Measurements from ENCODE around the gene KIF21B. TPM values are rescaled to one million over a fixed set of nuclear protein-coding genes. Genes with fewer than 3 reads are reported as not detected.
"Not testable (repeated sequence)": the region's sequence is repeated elsewhere in the genome, so short reads cannot be mapped to it uniquely, and the experiment has no call there.

The KIF21B gene
- total and polyA plus RNA-seq, 3 experiments from 2014 or later, result 9.9 to 37.6 (median 37.5) TPM

GRCh38 chr1:200945111-200945510 lies 78.4 kb downstream of the KIF21B start:
- H3K27ac Mint-ChIP-seq, result no peak overlapping the region
- CTCF ChIA-PET, result interaction anchor here (2.3 kb wide), 1 partner anchor 27 kb away, joined by 8 read pairs; no protein-coding TSS in a partner anchor
- peaks cover 4 to 12% (median 8%) of the 10 kb centered on the region in 5 donors for H3K9me3 Mint-ChIP-seq

GRCh38 chr1:200938955-200939354 lies 84.6 kb downstream of the KIF21B start:
- no peaks in the 10 kb centered on the region for H3K27me3 Mint-ChIP-seq
- H3K27ac Mint-ChIP-seq, result no peak overlapping the region
- Histone ChIP-seq H3K27ac (ENCODE audit: low read depth, low read length) (no peak overlapping the region), H3K27me3 (ENCODE audit: insufficient read depth, low read length, poor library complexity, severe bottlenecking) (no peaks in the 10 kb centered on the region), H3K4me3 (ENCODE audit: low read length) (no peak overlapping the region), H3K4me1 (ENCODE audit: insufficient read depth, low read length) (no peaks in the 10 kb centered on the region), H3K9me3 (ENCODE audit: low read length) (no peaks in the 10 kb centered on the region), H3K36me3 (ENCODE audit: insufficient read depth, low read length) (no peaks in the 10 kb centered on the region)
- ChIA-PET CTCF (interaction anchor here (0.7 to 1.0 kb wide), 3 partner anchors 8 to 62 kb away, joined by 3 read pairs; no protein-coding TSS in a partner anchor), POLR2A (interaction anchor here (0.6 to 0.7 kb wide), 7 partner anchors 8 to 269 kb away, joined by 3 to 10 read pairs (median 5); partner anchors contain the start of gene DDX59)
- H3K4me3 Mint-ChIP-seq, result no peak overlapping the region
- peaks cover 4 to 12% (median 7%) of the 10 kb centered on the region in 5 donors for H3K9me3 Mint-ChIP-seq
- H3K4me1 Mint-ChIP-seq, result peaks cover 3 to 10% (median 7%) of the 10 kb centered on the region in 3 donors
- H3K36me3 Mint-ChIP-seq, result peaks cover 0 to 19% (median 0%) of the 10 kb centered on the region in 3 donors
- peak in 2 of 5 donors; percentile 2 to 27 for DNase-seq

More at GRCh38 chr1:200945111-200945510, 78.4 kb downstream of the KIF21B start:
- H3K4me3 Mint-ChIP-seq, result no peak overlapping the region
- Histone ChIP-seq H3K9me3 (ENCODE audit: low read length) (no peaks in the 10 kb centered on the region), H3K27me3 (ENCODE audit: insufficient read depth, low read length, poor library complexity, severe bottlenecking) (no peaks in the 10 kb centered on the region), H3K27ac (ENCODE audit: low read depth, low read length) (no peak overlapping the region), H3K4me1 (ENCODE audit: insufficient read depth, low read length) (no peaks in the 10 kb centered on the region), H3K4me3 (ENCODE audit: low read length) (no peak overlapping the region), H3K36me3 (ENCODE audit: insufficient read depth, low read length) (no peaks in the 10 kb centered on the region)
- DNase-seq, result no peak
- POLR2A ChIA-PET, result no interaction called here
- H3K4me1 Mint-ChIP-seq, result no peaks in the 10 kb centered on the region
- H3K27me3 Mint-ChIP-seq, result peaks cover 2 to 19% of the 10 kb centered on the region in 2 donors
- peaks cover 0 to 28% (median 0%) of the 10 kb centered on the region in 3 donors for H3K36me3 Mint-ChIP-seq

GRCh38 chr1:200935286-200935962 lies 88.1 kb downstream of the KIF21B start:
- H3K9me3 Mint-ChIP-seq; H3K36me3 Mint-ChIP-seq; H3K27me3 Mint-ChIP-seq; H3K36me3 ChIP-seq (ENCODE audit: insufficient read depth, low read length); H3K27me3 ChIP-seq (ENCODE audit: insufficient read depth, low read length, poor library complexity, severe bottlenecking); H3K27ac ChIP-seq (ENCODE audit: low read depth, low read length); H3K4me3 ChIP-seq (ENCODE audit: low read length); H3K4me1 ChIP-seq (ENCODE audit: insufficient read depth, low read length); H3K4me1 Mint-ChIP-seq; H3K27ac Mint-ChIP-seq; H3K4me3 Mint-ChIP-seq; POLR2A ChIA-PET; DNase-seq; CTCF ChIA-PET; H3K9me3 ChIP-seq (ENCODE audit: low read length): not testable (repeated sequence)

- no peak overlapping the region for H3K27ac Mint-ChIP-seq
- Histone ChIP-seq H3K27me3 (ENCODE audit: insufficient read depth, low read length, poor library complexity, severe bottlenecking) (no peaks in the 10 kb centered on the region), H3K36me3 (ENCODE audit: insufficient read depth, low read length) (no peaks in the 10 kb centered on the region), H3K27ac (ENCODE audit: low read depth, low read length) (no peak overlapping the region), H3K9me3 (ENCODE audit: low read length) (no peaks in the 10 kb centered on the region), H3K4me3 (ENCODE audit: low read length) (no peak overlapping the region), H3K4me1 (ENCODE audit: insufficient read depth, low read length) (no peaks in the 10 kb centered on the region)
- H3K9me3 Mint-ChIP-seq, result no peaks in the 10 kb centered on the region
- no peak for DNase-seq
- H3K36me3 Mint-ChIP-seq, result no peaks in the 10 kb centered on the region
- H3K27me3 Mint-ChIP-seq, result peaks cover 0 to 3% of the 10 kb centered on the region in 2 donors
- no peak overlapping the region for H3K4me3 Mint-ChIP-seq
- POLR2A ChIA-PET, result no interaction called here
- peaks cover 4 to 11% (median 9%) of the 10 kb centered on the region in 3 donors for H3K4me1 Mint-ChIP-seq
- CTCF ChIA-PET, result no interaction called here
Observed at GRCh38 chr1:200934676-200935245, 88.8 kb downstream of the KIF21B start.

- ChIA-PET CTCF (no interaction called here), POLR2A (no interaction called here)
- no peaks in the 10 kb centered on the region for H3K4me1 ChIP-seq (ENCODE audit: insufficient read depth, low read length)
- Mint-ChIP-seq H3K27me3 (peaks cover 0 to 3% of the 10 kb centered on the region in 2 donors), H3K9me3 (no peaks in the 10 kb centered on the region), H3K27ac (no peak overlapping the region), H3K36me3 (no peaks in the 10 kb centered on the region), H3K4me1 (peaks cover 4 to 8% (median 7%) of the 10 kb centered on the region in 3 donors), H3K4me3 (no peak overlapping the region)
- no peak overlapping the region for H3K4me3 ChIP-seq (ENCODE audit: low read length)
- H3K27ac ChIP-seq (ENCODE audit: low read depth, low read length), result no peak overlapping the region
- H3K36me3 ChIP-seq (ENCODE audit: insufficient read depth, low read length), result no peaks in the 10 kb centered on the region
- no peaks in the 10 kb centered on the region for H3K27me3 ChIP-seq (ENCODE audit: insufficient read depth, low read length, poor library complexity, severe bottlenecking)
- no peaks in the 10 kb centered on the region for H3K9me3 ChIP-seq (ENCODE audit: low read length)
- no peak for DNase-seq
Observed at GRCh38 chr1:200931776-200932175, 91.7 kb downstream of the KIF21B start.

GRCh38 chr1:200930285-200930684 lies 93.2 kb downstream of the KIF21B start:
- H3K27me3 Mint-ChIP-seq; H3K27me3 ChIP-seq (ENCODE audit: insufficient read depth, low read length, poor library complexity, severe bottlenecking); H3K4me1 ChIP-seq (ENCODE audit: insufficient read depth, low read length); CTCF ChIA-PET; H3K4me3 Mint-ChIP-seq; H3K36me3 ChIP-seq (ENCODE audit: insufficient read depth, low read length); H3K27ac ChIP-seq (ENCODE audit: low read depth, low read length); H3K9me3 Mint-ChIP-seq; H3K27ac Mint-ChIP-seq; H3K9me3 ChIP-seq (ENCODE audit: low read length); DNase-seq; H3K36me3 Mint-ChIP-seq; H3K4me3 ChIP-seq (ENCODE audit: low read length); POLR2A ChIA-PET: not testable (repeated sequence)
- H3K4me1 Mint-ChIP-seq, result peaks cover 6 to 14% (median 12%) of the 10 kb centered on the region in 3 donors

GRCh38 chr1:200929530-200930278 lies 93.8 kb downstream of the KIF21B start:
- ChIA-PET CTCF (no interaction called here), POLR2A (no interaction called here)
- Histone ChIP-seq H3K36me3 (ENCODE audit: insufficient read depth, low read length) (no peaks in the 10 kb centered on the region), H3K9me3 (ENCODE audit: low read length) (no peaks in the 10 kb centered on the region), H3K4me3 (ENCODE audit: low read length) (no peak overlapping the region), H3K4me1 (ENCODE audit: insufficient read depth, low read length) (no peaks in the 10 kb centered on the region), H3K27ac (ENCODE audit: low read depth, low read length) (no peak overlapping the region), H3K27me3 (ENCODE audit: insufficient read depth, low read length, poor library complexity, severe bottlenecking) (no peaks in the 10 kb centered on the region)
- no peaks in the 10 kb centered on the region for H3K36me3 Mint-ChIP-seq
- H3K27ac Mint-ChIP-seq, result no peak overlapping the region
- peaks cover 0 to 3% of the 10 kb centered on the region in 2 donors for H3K27me3 Mint-ChIP-seq
- no peaks in the 10 kb centered on the region for H3K9me3 Mint-ChIP-seq
- DNase-seq, result no peak
- no peak overlapping the region for H3K4me3 Mint-ChIP-seq
- H3K4me1 Mint-ChIP-seq, result peaks cover 6 to 14% (median 12%) of the 10 kb centered on the region in 3 donors

- H3K9me3 Mint-ChIP-seq, result no peaks in the 10 kb centered on the region
- no peaks in the 10 kb centered on the region for H3K36me3 Mint-ChIP-seq
- no peaks in the 10 kb centered on the region for H3K4me1 ChIP-seq (ENCODE audit: insufficient read depth, low read length)
- ChIA-PET CTCF (no interaction called here), POLR2A (no interaction called here)
- H3K27ac ChIP-seq (ENCODE audit: low read depth, low read length), result no peak overlapping the region
- no peak overlapping the region for H3K4me3 ChIP-seq (ENCODE audit: low read length)
- peaks cover 0 to 1% of the 10 kb centered on the region in 2 donors for H3K27me3 Mint-ChIP-seq
- H3K4me3 Mint-ChIP-seq, result no peak overlapping the region
- no peaks in the 10 kb centered on the region for H3K27me3 ChIP-seq (ENCODE audit: insufficient read depth, low read length, poor library complexity, severe bottlenecking)
- DNase-seq, result no peak
- no peaks in the 10 kb centered on the region for H3K9me3 ChIP-seq (ENCODE audit: low read length)
- H3K4me1 Mint-ChIP-seq, result peaks cover 6 to 14% (median 12%) of the 10 kb centered on the region in 3 donors
- H3K27ac Mint-ChIP-seq, result no peak overlapping the region
- no peaks in the 10 kb centered on the region for H3K36me3 ChIP-seq (ENCODE audit: insufficient read depth, low read length)
Observed at GRCh38 chr1:200925831-200926230, 97.7 kb downstream of the KIF21B start.
